Hematopoietic multipotent progenitor cell treated with erythropoietin and hydrocortisone succinate and interleukin-3 and kit ligand, for 15 days (in vitro differentiated cells): ENCODE data around the gene S100A10.

Experiments
- DNase-seq: peaks from one replicate; pipeline ENCODE4 v3.0.0-alpha.2; 2015; ENCODE audit warnings: low spot score

S100A10 gene

GRCh38 chr1:152013664-152014237 is 20.1 kb upstream of the S100A10 start:
- DNase-seq, result no peak

- no peak for DNase-seq
These were observed 16.0 kb upstream of the S100A10 start for GRCh38 chr1:152009691-152010090.

- DNase-seq, result no peak
These were observed 13.4 kb upstream of the S100A10 start for GRCh38 chr1:152007047-152007446.

GRCh38 chr1:152005360-152005912 is 11.8 kb upstream of the S100A10 start:
- DNase-seq, result no peak

GRCh38 chr1:152003846-152004442 is 10.3 kb upstream of the S100A10 start:
- DNase-seq, result no peak

GRCh38 chr1:152002960-152003359 is 9.3 kb upstream of the S100A10 start:
- DNase-seq, result no peak

- peak; percentile 82 for DNase-seq
These were observed 8.2 kb upstream of the S100A10 start for GRCh38 chr1:152001631-152002584.

- DNase-seq, result no peak
These were observed 7.4 kb upstream of the S100A10 start for GRCh38 chr1:152000964-152001630.

GRCh38 chr1:151998611-151999362 is 5.1 kb upstream of the S100A10 start:
- no peak for DNase-seq

GRCh38 chr1:151997284-151997570 is 3.6 kb upstream of the S100A10 start:
- no peak for DNase-seq

GRCh38 chr1:151995774-151996173 is 2.1 kb upstream of the S100A10 start:
- no peak for DNase-seq

- DNase-seq, result no peak
These were observed 1.3 kb upstream of the S100A10 start for GRCh38 chr1:151994956-151995355.

- peak; percentile 49 for DNase-seq
These were observed 450 bp downstream of the S100A10 start for GRCh38 chr1:151993084-151993733.

GRCh38 chr1:151992303-151993083 is 1.2 kb downstream of the S100A10 start:
- DNase-seq, result peak; percentile 64

- no peak for DNase-seq
These were observed 1.9 kb downstream of the S100A10 start for GRCh38 chr1:151991663-151992302.

- DNase-seq, result no peak
These were observed 2.8 kb downstream of the S100A10 start for GRCh38 chr1:151990856-151991198.

GRCh38 chr1:151990058-151990855 is 3.4 kb downstream of the S100A10 start:
- no peak for DNase-seq

- peak; percentile 81 for DNase-seq
These were observed 4.3 kb downstream of the S100A10 start for GRCh38 chr1:151989211-151989862.
